HepG2 (cell line): Measurements from ENCODE around the gene NAV3. TPM values are rescaled to one million over a fixed set of nuclear protein-coding genes. Genes with fewer than 3 reads are reported as not detected.

Experiments
- ATAC-seq: fragments of 200-7000 bp; cut with Tn5 transposase; 3 replicates; pipeline ENCODE4 v1.9.1; 2020; ENCODE audit warnings: mild to moderate bottlenecking, moderate library complexity
- BruUV-seq: library from RNA; stranded (reverse); fragments of 400-500 nt; replicated peaks from 2 replicates; lab custom pipeline; 2021; lab: Mats Ljungman, UMichigan
- CTCF ChIA-PET: fragments of 300-600 bp; formaldehyde crosslinking; extraction: SDS; loops from one replicate; lab custom pipeline; 2021; ENCODE audit warnings: low total read pairs, inconsistent platforms, low intra/inter-chr PET ratio; lab: Yijun Ruan, JAX
- POLR2A ChIA-PET: fragments of 350-600 bp; sonication (Branson Sonifier 250); formaldehyde crosslinking; loops from one replicate; lab custom pipeline; 2020; ENCODE audit warnings: antibody characterized with exemption, inconsistent platforms; lab: Yijun Ruan, JAX
- DNase-seq: peaks from one replicate; pipeline ENCODE4 v3.0.0-alpha.2; 2015; ENCODE audit warnings: low spot score
- FAIRE-seq: peaks from 3 replicates; lab custom pipeline; 2011; peaks lifted over from hg19 to GRCh38; lab: Jason Lieb, UNC
- H2AFZ ChIP-seq: one replicate; pipeline ENCODE4 v1.6.1; 2011; ENCODE audit warnings: low read length, inconsistent platforms
- H3K27ac ChIP-seq: fragments of 300-600 bp; 3 replicates; pipeline ENCODE4 v1.8.0; 2011; ENCODE audit warnings: mixed run types, mild to moderate bottlenecking, mixed read lengths, low read length, inconsistent platforms; ENCODE audit not compliant: insufficient read depth; ENCODE audit errors: extremely low read length
- H3K27me3 ChIP-seq, 2 experiments: fragments of 200-600 bp in 1 of 2; 2 replicates in 1 of 2; 3 replicates in 1 of 2; pipeline versions ENCODE4 v1.6.0 to v1.8.0; 2011; ENCODE audit warnings: low read length in 2 of 2, mild to moderate bottlenecking in 2 of 2, moderate library complexity in 2 of 2, inconsistent platforms in 1 of 2; ENCODE audit not compliant: insufficient read depth in 2 of 2, control insufficient read depth in 1 of 2
- H3K36me3 ChIP-seq, 2 experiments: fragments of 200-600 bp in 1 of 2; replicated peaks in 1 of 2; 2 replicates in 1 of 2; 3 replicates in 1 of 2; pipeline versions ENCODE4 v1.5.1 to v1.8.0; 2011; ENCODE audit warnings: low read length in 2 of 2, inconsistent platforms in 1 of 2; ENCODE audit not compliant: insufficient read depth in 2 of 2, control insufficient read depth in 1 of 2
- H3K4me1 ChIP-seq: 2 replicates; pipeline ENCODE4 v1.5.1; 2012; ENCODE audit warnings: low read length, inconsistent platforms; ENCODE audit not compliant: insufficient read depth
- H3K4me2 ChIP-seq: 2 replicates; pipeline ENCODE4 v1.6.0; 2011; ENCODE audit warnings: low read depth, low read length, inconsistent platforms
- H3K4me3 ChIP-seq, 3 experiments: fragments of 200-600 bp in 1 of 3; sonication (generic), shearing (Covaris generic) in 1 of 3; replicated peaks in 1 of 3; 2 replicates each; pipeline ENCODE4 v1.5.1; 2011 to 2016; ENCODE audit warnings: low read length in 3 of 3, inconsistent platforms in 2 of 3, low read depth in 2 of 3, mild to moderate bottlenecking in 2 of 3, control low read depth in 1 of 3, mixed read lengths in 1 of 3; ENCODE audit not compliant: insufficient read depth in 1 of 3
- H3K79me2 ChIP-seq: one replicate; pipeline ENCODE4 v1.6.1; 2011; ENCODE audit warnings: low read length, inconsistent platforms; ENCODE audit not compliant: insufficient read depth
- H3K9ac ChIP-seq: 2 replicates; pipeline ENCODE4 v1.6.0; 2011; ENCODE audit warnings: mild to moderate bottlenecking, low read depth, low read length, inconsistent platforms; ENCODE audit not compliant: insufficient read depth
- H3K9me3 ChIP-seq: 2 replicates; pipeline ENCODE4 v1.5.1; 2012; ENCODE audit warnings: mild to moderate bottlenecking, low read length
- H4K20me1 ChIP-seq: 2 replicates; pipeline ENCODE4 v1.6.0; 2011; ENCODE audit warnings: inconsistent platforms, mild to moderate bottlenecking, low read length, moderate library complexity; ENCODE audit not compliant: insufficient read depth
- ATAD3A ChIP-seq: sonication (generic); formaldehyde crosslinking; IDR thresholded peaks from 2 replicates; pipeline ENCODE4 v1.4.0; 2020; ENCODE audit warnings: missing genetic modification reagents
- FOXK1 ChIP-seq: sonication (generic); formaldehyde crosslinking; IDR thresholded peaks from 2 replicates; pipeline ENCODE4 v1.4.0; 2020; ENCODE audit warnings: low read depth, missing genetic modification reagents, borderline replicate concordance
- GATAD1 ChIP-seq: IDR thresholded peaks from 2 replicates; pipeline ENCODE4 v1.6.1; 2016; ENCODE audit warnings: missing genetic modification reagents, missing compliant biosample characterization
- PBX2 ChIP-seq: IDR thresholded peaks from 2 replicates; pipeline ENCODE4 v1.6.1; 2016; ENCODE audit warnings: control low read depth
- RBM39 ChIP-seq: fragments of 200-400 bp; formaldehyde crosslinking; IDR thresholded peaks from one replicate; pipeline ENCODE4 v1.6.1; 2018; ENCODE audit warnings: antibody characterized with exemption, mild to moderate bottlenecking, low read depth, low read length; ENCODE audit not compliant: poor library complexity, severe bottlenecking
- STAG1 ChIP-seq: sonication (generic); formaldehyde crosslinking; IDR thresholded peaks from 2 replicates; pipeline ENCODE4 v1.4.0; 2020; ENCODE audit warnings: missing genetic modification reagents
- ZNF503 ChIP-seq: sonication (generic); formaldehyde crosslinking; IDR thresholded peaks from 2 replicates; pipeline ENCODE4 v1.4.0; 2020; ENCODE audit warnings: missing genetic modification reagents
- WGBS: methylation state at CpG from one replicate; pipeline ENCODE4 v1.1.6; 2017; ENCODE audit warnings: low lambda C conversion rate; 5-methylcytosine and 5-hydroxymethylcytosine counted together
- in situ Hi-C: cut with HindIII; loops from 2 replicates; pipeline ENCODE4 v1.10.0; 2017; ENCODE audit warnings: low pct_unique_long_range_greater_than_20kb; ENCODE audit not compliant: extremely low pct_ligation_motif_present
- intact Hi-C: fragments of 100-400 bp; cut with micrococcal nuclease; formaldehyde crosslinking; loops from one replicate; pipeline ENCODE4 v1.10.0; 2022; ENCODE audit not compliant: unreplicated experiment
- polyA plus RNA-seq, 8 experiments: library from polyadenylated mRNA; depleted of rRNA in 3 of 8; stranded (reverse) in 7 of 8; unstranded in 1 of 8; fragments of >200 nt; fragmentation: Illumina TruSeq in 4 of 8; extraction: Trizol in 4 of 8; gene quantifications; 2 replicates each; pipeline versions ENCODE4 v1.2.1 to v1.2.3, GENCODE V29; 2011 to 2016; ENCODE audit warnings: low read depth in 4 of 8, missing spikeins in 1 of 8, mixed read lengths in 1 of 8; ENCODE audit not compliant: insufficient read depth in 1 of 8
- total RNA-seq, 5 experiments: library from RNA; depleted of rRNA; stranded (reverse); fragments of >200 nt; fragmentation: Illumina TruSeq; extraction: Trizol; gene quantifications; 2 replicates each; pipeline ENCODE4 v1.2.3, GENCODE V29; 2016; ENCODE audit warnings: low read depth in 1 of 5
- TF ChIP-seq, protein P1 (sequence below): sonication (generic); formaldehyde crosslinking; IDR thresholded peaks from 2 replicates; pipeline ENCODE4 v1.8.1; 2023; ENCODE audit warnings: missing genetic modification reagents, mild to moderate bottlenecking, borderline replicate concordance

The NAV3 gene
- total and polyA plus RNA-seq, 2 of the 13 experiments (the other 11 are each of a cell fraction or from before 2014, with no cell fraction given), result 0.01 to 0.18 TPM

DNA sequence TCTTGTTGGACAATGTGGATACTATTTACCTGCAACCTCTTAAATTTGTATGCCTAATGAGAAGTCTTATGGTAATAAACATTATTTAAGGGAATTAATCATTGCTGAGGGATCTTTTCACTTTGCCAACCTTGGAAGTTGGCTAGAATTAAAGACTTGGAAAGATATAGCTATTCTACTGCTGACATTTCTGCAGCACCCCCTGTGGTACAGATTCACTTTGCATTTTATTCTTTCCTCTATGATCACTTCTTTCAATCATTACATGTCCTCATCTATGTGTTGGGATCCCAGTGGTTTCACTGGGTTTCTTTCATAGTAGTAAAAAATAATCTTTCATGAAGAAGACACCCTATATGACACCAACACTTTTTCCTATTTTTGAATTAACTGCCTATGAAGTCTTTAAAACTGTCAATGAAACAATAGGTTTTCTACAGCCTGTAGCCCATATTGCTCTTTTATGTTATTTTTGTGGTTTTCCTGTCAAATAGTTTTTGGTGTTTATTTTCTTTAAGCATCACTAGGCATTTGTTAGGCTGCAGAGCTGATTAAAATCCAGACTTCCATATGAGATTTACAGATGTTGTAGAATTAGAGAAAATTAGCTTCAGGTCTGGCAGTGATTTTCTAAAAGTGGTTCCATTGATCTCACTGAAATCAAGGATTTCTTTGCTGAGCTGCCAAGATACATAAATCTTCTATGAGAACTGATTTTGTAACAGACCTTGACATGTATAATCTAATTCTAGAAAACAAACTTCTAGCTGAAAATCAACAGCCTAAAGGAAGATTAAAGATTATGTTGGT is 256.1 kb downstream of the NAV3 start (continued):
- no peak for TF ChIP-seq PBX2 (CRISPR knock-in tag)
- TF ChIP-seq FOXK1 (CRISPR knock-in tag), result no peak
- no peak for TF ChIP-seq GATAD1

- POLR2A ChIA-PET, result no interaction called here
- DNase-seq, result no peak
Measured at GRCh38 chr12:78087363-78087675, 256.6 kb downstream of the NAV3 start.

More at GRCh38 chr12:78087363-78087675, 256.6 kb downstream of the NAV3 start:
- intact Hi-C loops, result no loop called here
- no peaks in the 10 kb centered on the region for H3K79me2 ChIP-seq
- H3K27ac ChIP-seq, result no peak overlapping the region
- H3K4me1 ChIP-seq, result no peaks in the 10 kb centered on the region
- in situ Hi-C loops, result no loop called here
- BruUV-seq, result no TSS peak
- H4K20me1 ChIP-seq, result no peaks in the 10 kb centered on the region
- H2AFZ ChIP-seq, result no peak overlapping the region
- TF ChIP-seq, protein P1, sequence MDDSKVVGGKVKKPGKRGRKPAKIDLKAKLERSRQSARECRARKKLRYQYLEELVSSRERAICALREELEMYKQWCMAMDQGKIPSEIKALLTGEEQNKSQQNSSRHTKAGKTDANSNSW, result no peak
- TF ChIP-seq ZNF503 (CRISPR knock-in tag) (no peak), RBM39 (no peak), ATAD3A (CRISPR knock-in tag) (no peak), STAG1 (CRISPR knock-in tag) (no peak)
- TF ChIP-seq, all 625 proteins: peak for 0
- no peak overlapping the region for H3K4me2 ChIP-seq
- WGBS, result 24% methylated on average over 1 of the region's 1 CpG
- no peaks in the 10 kb centered on the region for H3K27me3 ChIP-seq
- ATAC-seq, result no peak
- H3K4me3 ChIP-seq, result no peak overlapping the region
- H3K9me3 ChIP-seq, result no peaks in the 10 kb centered on the region
- H3K9ac ChIP-seq, result no peak overlapping the region
- CTCF ChIA-PET, result no interaction called here
- no peaks in the 10 kb centered on the region for H3K36me3 ChIP-seq
- FAIRE-seq, result no peak
